NK-92 treated with Interleukin-12 subunit alpha and Interleukin-12 subunit beta, amount 100 ng/mL, for 24 hours (cell line): ENCODE results near the gene ARL15.
"Not testable (repeated sequence)": the region's sequence is repeated elsewhere in the genome, so short reads cannot be mapped to it uniquely, and the experiment has no call there.

ENCODE experiments used
- DNase-seq: peaks from one replicate; lab custom pipeline; 2025; lab: John Stamatoyannopoulos, UW

Gene ARL15

GRCh38 chr5:54091307-54092130 is 218.9 kb downstream of the ARL15 start:
- DNase-seq = no peak

- DNase-seq = no peak
Observed at GRCh38 chr5:54090495-54091120, 219.8 kb downstream of the ARL15 start.

GRCh38 chr5:54088081-54088480 is 222.3 kb downstream of the ARL15 start:
- no peak for DNase-seq

- DNase-seq = no peak
Observed at GRCh38 chr5:54087436-54087835, 222.9 kb downstream of the ARL15 start.

GRCh38 chr5:54086191-54086590 is 224.2 kb downstream of the ARL15 start:
- DNase-seq = no peak

GRCh38 chr5:54084696-54085095 is 225.7 kb downstream of the ARL15 start:
- no peak for DNase-seq

- DNase-seq = no peak
Observed at GRCh38 chr5:54083851-54084250, 226.5 kb downstream of the ARL15 start.

GRCh38 chr5:54083245-54083644 is 227.1 kb downstream of the ARL15 start:
- DNase-seq = no peak

GRCh38 chr5:54081415-54081814 is 229.0 kb downstream of the ARL15 start:
- DNase-seq = no peak

GRCh38 chr5:54080831-54081230 is 229.5 kb downstream of the ARL15 start:
- DNase-seq = no peak

- DNase-seq = no peak
Observed at GRCh38 chr5:54073735-54074134, 236.6 kb downstream of the ARL15 start.

- DNase-seq = no peak
Observed at GRCh38 chr5:54073131-54073530, 237.2 kb downstream of the ARL15 start.

GRCh38 chr5:54066433-54066832 is 243.9 kb downstream of the ARL15 start:
- DNase-seq = no peak

- DNase-seq = no peak
Observed at GRCh38 chr5:54063817-54064216, 246.6 kb downstream of the ARL15 start.

- DNase-seq = no peak
Observed at GRCh38 chr5:54062958-54063357, 247.4 kb downstream of the ARL15 start.

GRCh38 chr5:54060919-54061318 is 249.5 kb downstream of the ARL15 start:
- DNase-seq = not testable (repeated sequence)

GRCh38 chr5:54049963-54050362 is 260.4 kb downstream of the ARL15 start:
- DNase-seq = no peak

- no peak for DNase-seq
Observed at GRCh38 chr5:54049144-54049543, 261.2 kb downstream of the ARL15 start.

GRCh38 chr5:54045077-54045792 is 265.1 kb downstream of the ARL15 start:
- DNase-seq = no peak

GRCh38 chr5:54044276-54044675 is 266.1 kb downstream of the ARL15 start:
- not testable (repeated sequence) for DNase-seq

- no peak for DNase-seq
Observed at GRCh38 chr5:54040804-54041203, 269.6 kb downstream of the ARL15 start.

GRCh38 chr5:54040018-54040417 is 270.4 kb downstream of the ARL15 start:
- DNase-seq = no peak

GRCh38 chr5:54037205-54037604 is 273.2 kb downstream of the ARL15 start:
- no peak for DNase-seq
